GM18505 (cell line): ENCODE results near the gene MRGPRF.

Source experiments
- ATAC-seq: cut with Tn5 transposase; IDR thresholded peaks from one replicate; pipeline ENCODE4 v1.9.1; 2021; ENCODE audit not compliant: unreplicated experiment
- POLR2A ChIP-seq: IDR thresholded peaks from 4 replicates; pipeline ENCODE4 v1.6.1; 2011; ENCODE audit warnings: borderline replicate concordance; ENCODE audit not compliant: insufficient read depth, insufficient read length; ENCODE audit errors: extremely low read depth

MRGPRF gene

DNA sequence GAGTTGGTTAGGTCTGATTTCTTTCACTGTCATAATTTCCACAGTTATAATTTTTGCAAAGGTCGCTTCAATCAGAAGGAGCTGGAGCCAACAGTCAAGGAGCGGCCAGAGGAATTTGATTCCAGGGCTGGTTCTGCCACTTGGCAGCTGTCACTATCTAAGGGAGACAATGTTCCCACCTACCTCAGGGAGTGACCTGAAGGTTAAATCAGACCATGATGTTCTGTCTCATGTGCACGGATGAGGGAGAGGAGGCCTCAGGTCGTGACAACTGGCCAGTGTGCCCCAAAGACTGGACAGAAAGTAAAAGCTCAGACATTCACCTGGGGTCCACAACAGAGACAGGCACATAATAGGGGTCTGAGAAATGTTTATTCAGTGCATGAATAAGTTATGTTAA is 39.8 kb downstream of the MRGPRF start:
- no peak for TF ChIP-seq POLR2A
- no peak for ATAC-seq

DNA sequence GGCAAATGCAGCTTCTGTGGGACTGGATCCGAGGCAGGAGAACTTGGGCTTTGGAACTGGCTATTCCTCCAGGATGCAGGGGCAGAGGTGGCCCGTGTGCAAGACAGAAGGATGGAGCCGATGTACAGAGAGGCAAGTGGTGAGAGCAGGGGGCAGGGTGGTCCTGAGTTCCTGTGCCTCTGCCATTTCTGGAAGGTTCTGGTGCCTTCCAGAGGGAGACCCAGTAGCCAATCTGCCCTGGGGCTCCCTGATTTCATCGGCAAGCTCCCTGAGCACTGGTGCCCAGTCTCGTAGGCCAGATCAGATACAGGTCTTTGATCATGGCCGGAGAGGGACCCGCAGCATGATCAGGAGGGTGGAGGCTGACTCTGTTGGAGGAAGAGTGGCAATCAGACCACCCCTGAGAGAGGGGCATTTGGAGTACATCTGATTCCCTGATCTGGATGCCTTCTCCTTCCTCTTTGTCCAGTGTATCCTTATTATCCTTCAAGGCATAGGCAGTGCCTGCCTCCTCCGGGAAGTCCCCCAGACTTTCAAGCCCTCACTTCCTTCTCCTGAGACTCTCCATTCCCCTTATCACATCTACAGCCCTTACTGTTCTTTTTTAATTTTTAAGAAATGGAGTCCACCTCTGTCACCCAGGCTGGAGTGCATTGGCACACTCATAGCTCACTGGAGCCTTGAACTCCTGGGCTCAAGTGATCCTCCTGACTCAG is 42.0 kb downstream of the MRGPRF start:
- no peak for ATAC-seq
- TF ChIP-seq POLR2A: no peak

DNA sequence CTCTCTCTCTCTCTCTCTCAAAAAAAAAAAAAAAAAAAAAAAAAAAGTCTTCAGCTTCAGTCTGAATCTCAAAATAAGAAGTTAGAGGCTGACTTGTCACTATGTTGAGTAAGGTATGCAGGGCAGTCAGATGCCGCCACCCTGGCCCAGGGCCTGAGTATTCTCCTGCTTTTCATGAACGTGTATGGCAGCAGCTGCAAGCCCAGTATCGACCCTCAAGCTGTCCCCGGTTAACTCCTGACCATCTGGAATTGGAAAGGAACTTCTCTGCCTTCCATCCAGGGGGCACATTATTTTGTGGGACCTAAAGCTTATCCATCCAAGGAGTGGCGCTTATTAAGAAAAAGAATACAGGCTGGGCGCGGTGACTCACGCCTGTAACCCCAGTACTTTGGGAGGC is 43.7 kb downstream of the MRGPRF start:
- no peak for ATAC-seq
- TF ChIP-seq POLR2A: no peak

DNA sequence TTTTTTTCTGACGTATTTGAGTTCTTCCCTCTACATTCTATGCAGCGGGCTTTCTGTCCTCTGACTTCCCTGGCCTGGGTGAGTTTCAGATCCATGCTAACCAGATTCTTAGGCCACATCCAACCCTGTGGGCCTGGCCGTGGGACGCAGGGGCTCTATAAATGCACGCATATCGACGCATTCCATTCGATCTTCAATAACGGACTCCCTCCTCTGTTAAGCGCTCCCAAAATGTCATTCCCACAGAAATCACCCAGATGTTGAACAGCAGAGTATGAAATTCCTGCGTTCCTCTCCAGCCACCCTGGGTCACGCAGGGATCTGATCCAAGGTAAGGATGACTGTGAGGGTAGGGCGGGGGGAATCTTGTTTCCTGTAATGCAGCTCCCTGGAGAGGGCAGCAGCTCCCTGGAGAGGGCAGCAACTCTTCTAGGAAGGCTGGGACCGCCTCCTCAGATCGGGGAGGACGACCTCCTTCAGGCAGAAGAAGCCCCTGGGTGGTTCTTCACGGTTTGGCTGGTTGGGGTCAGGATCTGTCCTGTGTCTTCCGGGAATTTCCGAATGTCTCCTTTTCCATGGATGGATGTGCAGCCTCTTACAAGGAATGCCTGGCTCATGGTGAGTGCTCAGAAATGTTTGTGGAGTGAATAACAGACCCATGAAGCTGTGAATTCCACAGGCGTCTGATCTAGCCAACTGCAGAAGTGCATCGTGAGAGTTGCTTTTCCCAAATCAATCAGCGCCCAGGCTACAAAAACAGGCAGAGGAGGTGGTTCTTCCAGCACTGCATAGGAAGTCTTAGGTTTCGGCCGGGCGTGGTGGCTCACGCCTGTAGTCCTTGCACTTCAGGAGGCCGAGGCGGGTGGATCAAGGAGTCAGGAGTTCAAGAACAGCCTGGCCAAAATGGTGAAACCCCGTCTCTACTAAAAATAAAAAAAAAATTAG is 44.5 kb downstream of the MRGPRF start:
- TF ChIP-seq POLR2A: no peak
- no peak for ATAC-seq

DNA sequence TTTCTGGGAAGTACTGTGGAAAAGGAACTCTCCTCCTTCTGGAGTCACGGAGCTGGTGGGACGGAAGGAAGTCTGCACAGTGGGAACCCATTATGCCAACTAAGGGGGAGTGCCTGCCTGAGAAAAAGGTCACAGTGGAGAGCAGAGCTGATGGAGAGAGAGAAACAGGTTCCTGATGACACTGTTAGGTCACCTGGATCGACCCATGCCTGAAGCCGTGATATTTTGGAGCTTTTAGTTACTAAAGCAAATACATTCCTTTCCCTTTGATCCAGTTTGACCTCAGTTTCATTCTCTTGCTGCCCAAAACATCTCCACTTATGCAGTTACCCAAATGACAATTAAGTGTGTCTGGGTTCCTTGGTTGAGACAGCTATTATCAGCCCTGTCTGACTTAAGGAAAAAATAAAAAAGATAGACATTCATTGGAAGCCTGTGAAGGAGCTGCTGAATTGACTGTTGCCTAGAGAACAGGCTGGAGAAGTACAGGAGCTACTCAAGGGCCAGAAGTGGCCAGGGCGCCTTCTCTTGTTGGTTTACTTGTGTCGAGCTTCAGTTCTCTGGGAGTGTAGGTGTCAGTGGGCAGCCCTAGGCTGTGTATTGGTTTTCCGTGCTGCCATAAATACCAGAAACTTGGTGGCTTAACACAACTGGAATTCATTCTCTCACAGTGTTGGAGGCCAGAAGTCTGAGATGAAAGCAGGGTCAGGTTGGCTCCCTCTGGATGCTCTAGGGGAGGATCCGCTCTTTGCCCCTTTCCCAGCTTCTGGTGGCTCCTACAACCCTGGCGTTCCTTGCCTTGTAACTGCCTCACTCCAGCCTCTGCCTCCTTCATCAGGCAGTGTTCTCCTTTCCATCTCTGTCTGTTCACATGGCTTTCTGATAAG is 45.9 kb downstream of the MRGPRF start:
- no peak for TF ChIP-seq POLR2A
- ATAC-seq: no peak

DNA sequence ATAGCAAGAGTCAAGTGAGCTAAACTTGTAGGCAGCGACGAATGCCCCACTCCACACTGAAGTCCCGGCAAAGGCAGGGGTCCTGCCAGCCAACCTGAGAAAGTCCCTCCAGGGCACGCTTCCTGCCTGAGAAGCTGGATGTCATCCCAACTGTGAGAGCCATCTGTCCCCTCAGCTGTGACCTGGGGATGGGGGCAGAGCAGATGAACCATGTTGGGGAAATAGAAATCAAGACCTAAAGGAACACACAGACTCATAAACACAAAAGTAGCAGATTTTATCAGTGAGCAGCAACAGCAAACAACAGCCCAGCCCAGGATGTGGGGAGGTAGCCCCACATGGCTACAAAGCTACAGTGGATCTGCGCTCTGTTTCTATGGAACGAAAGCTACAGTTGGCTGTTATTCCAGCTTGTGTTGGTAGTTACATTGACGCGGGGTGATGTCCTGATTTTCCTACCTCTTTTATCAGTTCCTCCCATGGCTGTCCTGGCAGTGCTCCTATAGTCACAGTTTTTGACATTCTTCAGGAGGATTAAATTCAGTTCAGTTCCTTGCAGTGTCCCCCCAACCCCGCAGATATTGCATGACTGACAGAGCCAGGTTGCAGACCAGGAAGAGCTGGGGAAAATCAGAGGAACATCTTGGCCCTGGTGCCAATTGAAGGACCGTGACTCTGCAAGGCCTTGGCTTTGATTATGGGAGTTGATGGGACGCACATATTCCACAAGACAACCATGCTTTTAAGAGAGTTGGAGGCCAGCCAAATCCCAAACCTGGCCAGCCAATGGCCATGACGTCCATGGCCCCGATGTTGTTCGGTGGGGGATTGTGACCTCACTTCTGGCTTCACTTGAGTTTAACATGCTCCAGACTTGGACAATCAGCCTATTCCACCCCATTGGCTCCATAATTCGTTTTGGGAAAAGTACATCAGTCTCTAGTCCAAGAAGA is 46.9 kb downstream of the MRGPRF start:
- TF ChIP-seq POLR2A: no peak
- no peak for ATAC-seq

DNA sequence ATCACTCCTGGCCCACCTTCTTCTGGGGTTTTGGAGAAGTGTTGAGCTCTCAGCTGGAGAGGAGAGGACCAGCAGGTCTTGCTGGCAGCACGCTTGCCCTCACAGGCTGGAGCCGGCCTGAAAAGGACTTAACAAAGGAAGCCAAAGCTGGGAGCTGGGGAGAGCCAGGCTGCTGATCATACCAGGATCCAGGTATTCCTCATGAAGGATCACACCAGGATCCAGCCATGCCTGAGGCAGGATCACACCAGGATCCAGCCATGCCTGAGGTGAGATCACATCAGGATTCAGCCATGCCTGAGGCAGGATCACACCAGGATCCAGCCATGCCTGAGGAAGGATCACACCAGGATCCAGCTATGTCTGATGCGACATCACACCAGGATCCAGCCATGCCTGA is 49.3 kb downstream of the MRGPRF start:
- no peak for TF ChIP-seq POLR2A
- no peak for ATAC-seq

DNA sequence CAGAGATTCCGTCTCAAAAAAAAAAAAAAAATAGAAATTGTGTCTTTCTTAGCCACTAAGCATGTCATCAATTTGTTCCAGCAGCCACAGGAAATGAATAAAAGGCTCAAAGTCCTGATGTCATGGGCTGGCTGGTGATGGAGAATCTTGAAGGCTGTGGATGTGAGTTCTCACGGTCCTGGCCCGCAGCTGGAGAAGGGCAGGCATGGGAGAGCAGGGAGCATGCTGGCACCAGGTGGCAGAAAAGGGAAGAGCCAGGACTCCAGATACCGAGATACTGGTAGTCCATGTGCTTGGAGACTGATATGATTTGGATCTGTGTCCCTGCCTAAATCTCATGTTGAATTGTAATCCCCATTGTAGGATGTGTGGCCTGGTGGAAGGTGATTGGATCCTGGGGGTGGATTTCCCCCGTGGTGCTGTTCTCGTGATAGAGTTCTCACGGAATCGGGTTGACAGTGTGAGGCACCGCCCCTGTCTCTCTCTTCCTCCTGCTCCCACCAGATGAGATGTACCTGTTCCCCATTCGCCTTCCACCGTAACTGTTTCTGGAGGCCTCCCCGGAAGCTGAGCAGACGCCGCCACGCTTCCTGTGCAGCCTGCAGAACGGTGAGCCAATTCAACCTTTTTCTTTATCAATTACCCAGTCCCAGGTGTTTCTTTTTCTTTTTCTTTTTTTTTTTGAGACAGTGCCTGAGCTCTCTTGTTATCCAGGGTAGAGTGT is 50.4 kb downstream of the MRGPRF start:
- TF ChIP-seq POLR2A: no peak
- ATAC-seq: no peak

DNA sequence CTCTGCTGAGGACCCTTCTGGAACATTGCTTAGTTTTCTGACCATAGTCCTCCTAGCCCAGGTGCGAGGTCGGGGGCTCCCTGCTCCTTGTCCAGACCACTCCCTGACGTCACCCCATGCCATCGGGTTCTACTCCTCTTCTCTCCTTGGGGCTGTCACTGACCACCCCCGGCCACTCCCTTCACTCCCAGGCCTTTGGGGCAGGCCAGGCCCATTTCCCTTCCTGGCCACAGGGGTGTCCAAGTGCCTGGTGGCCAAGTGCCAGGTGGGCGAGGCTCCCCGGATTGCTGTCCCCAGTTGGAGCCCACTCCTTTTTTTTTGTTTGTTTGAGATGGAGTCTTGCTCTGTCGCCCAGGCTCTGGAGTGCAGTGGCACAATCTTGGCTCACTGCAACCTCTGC is 51.8 kb downstream of the MRGPRF start:
- no peak for ATAC-seq
- no peak for TF ChIP-seq POLR2A

DNA sequence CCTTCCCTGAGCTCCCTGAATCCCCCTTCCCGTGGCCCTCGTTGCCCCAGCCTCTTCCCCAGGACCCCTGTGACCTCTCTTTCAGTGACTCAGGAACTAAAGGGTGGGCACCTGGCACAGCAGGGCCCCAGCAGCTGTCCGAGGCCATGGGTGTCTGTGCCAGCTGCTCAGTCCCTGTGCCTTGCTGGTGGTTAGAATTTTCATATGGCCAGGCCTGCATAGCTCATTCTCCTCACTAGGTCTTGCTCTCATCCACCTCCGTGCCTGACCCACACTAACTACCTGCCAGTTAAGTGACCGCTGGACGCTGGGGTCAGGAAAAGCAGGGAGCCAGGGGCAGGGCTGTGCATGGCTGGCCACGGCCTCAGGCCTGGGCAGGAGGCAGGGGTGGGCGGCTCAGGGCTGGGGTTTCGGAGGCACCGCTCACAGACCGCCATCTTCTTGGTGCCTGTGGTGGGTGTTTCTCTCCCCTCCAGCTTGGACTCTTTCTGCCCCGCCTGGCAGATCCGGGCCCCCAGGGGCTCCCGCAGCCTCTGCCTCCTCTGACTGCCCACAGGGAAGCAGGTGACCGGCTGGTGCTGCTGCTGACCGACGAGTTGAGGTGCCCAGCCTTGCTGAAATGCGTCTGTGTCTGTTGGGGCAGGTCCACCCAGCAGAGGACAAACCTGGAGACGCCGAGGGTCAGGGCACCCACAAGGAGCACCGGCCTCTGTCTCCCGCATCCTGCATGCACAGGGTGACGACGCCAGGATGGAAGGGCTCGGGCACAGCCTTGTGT is 52.6 kb downstream of the MRGPRF start:
- TF ChIP-seq POLR2A: no peak
- no peak for ATAC-seq
